Spleen (tissue), 7 donors: ENCODE data around the gene PIP5K1B.

ENCODE experiments used
- CTCF ChIP-seq, 11 experiments: fragments of 200-600 bp in 7 of 11; fragments of 450-650 bp in 4 of 11; sonication (generic) in 4 of 11; IDR thresholded peaks in 8 of 11; conservative IDR thresholded peaks in 3 of 11; 1 replicate in 7 of 11; 2 replicates in 4 of 11; pipeline versions ENCODE4 v1.4.0 to v1.8.0; 2016 to 2021; ENCODE audit warnings: antibody characterized with exemption in 11 of 11, inconsistent platforms in 4 of 11, mild to moderate bottlenecking in 1 of 11
- POLR2A ChIP-seq, 3 donors: fragments of 450-650 bp; IDR thresholded peaks; one replicate each; pipeline ENCODE4 v1.5.1; 2017; ENCODE audit warnings: antibody characterized with exemption in 3 of 3, mild to moderate bottlenecking in 1 of 3
- donor health status: DM: no; HTN: no; CAD: no; lungs with moderate emphysema.
- donor health status: DM: no; HTN: no; CAD: no.
- donor health status: DM: no; HTN: no; CAD: no.

- TF ChIP-seq POLR2A (IDR thresholded peaks at IDR 0.05) (no peak), CTCF (IDR thresholded peaks at IDR 0.05 in 8 of 11, conservative IDR thresholded peaks at IDR 0.05 in 3 of 11) (no peak)
Observed at GRCh38 chr9:68720656-68721313, 15.7 kb downstream of the PIP5K1B start.
